Measurements from ENCODE around the gene CAP1.

CAP1 gene

GRCh38 chr1:40045182-40045581 lies 4.7 kb downstream of the CAP1 start:
- no peak overlapping the region for H3K27ac ChIP-seq
- TF ChIP-seq CTCF (IDR thresholded peaks at IDR 0.05) = no peak
- TF ChIP-seq ZFX (IDR thresholded peaks at IDR 0.05; ENCODE audit: borderline replicate concordance) = no peak

GRCh38 chr1:40045766-40046165 lies 5.2 kb downstream of the CAP1 start:
- TF ChIP-seq CTCF (IDR thresholded peaks at IDR 0.05) (no peak), ZFX (IDR thresholded peaks at IDR 0.05; ENCODE audit: borderline replicate concordance) (no peak)
- H3K27ac ChIP-seq = no peak overlapping the region

GRCh38 chr1:40047276-40047675 lies 6.7 kb downstream of the CAP1 start:
- H3K27ac ChIP-seq = no peak overlapping the region
- no peak for TF ChIP-seq CTCF (IDR thresholded peaks at IDR 0.05)
- TF ChIP-seq ZFX (IDR thresholded peaks at IDR 0.05; ENCODE audit: borderline replicate concordance) = no peak

GRCh38 chr1:40047769-40048168 lies 7.2 kb downstream of the CAP1 start:
- H3K27ac ChIP-seq = no peak overlapping the region
- TF ChIP-seq CTCF (IDR thresholded peaks at IDR 0.05) (no peak), ZFX (IDR thresholded peaks at IDR 0.05; ENCODE audit: borderline replicate concordance) (no peak)

GRCh38 chr1:40049725-40050124 lies 9.2 kb downstream of the CAP1 start:
- no peak overlapping the region for H3K27ac ChIP-seq
- TF ChIP-seq ZFX (IDR thresholded peaks at IDR 0.05; ENCODE audit: borderline replicate concordance) (no peak), CTCF (IDR thresholded peaks at IDR 0.05) (no peak)

- H3K27ac ChIP-seq = no peak overlapping the region
- TF ChIP-seq CTCF (IDR thresholded peaks at IDR 0.05) = no peak
- TF ChIP-seq ZFX (IDR thresholded peaks at IDR 0.05; ENCODE audit: borderline replicate concordance) = no peak
These were observed 10.3 kb downstream of the CAP1 start for GRCh38 chr1:40050863-40051262.

- no peak overlapping the region for H3K27ac ChIP-seq
- TF ChIP-seq CTCF (IDR thresholded peaks at IDR 0.05) = no peak
- no peak for TF ChIP-seq ZFX (IDR thresholded peaks at IDR 0.05; ENCODE audit: borderline replicate concordance)
These were observed 12.8 kb downstream of the CAP1 start for GRCh38 chr1:40053138-40053887.
